ENCODE data around the gene ENTPD8.
"Not testable (repeated sequence)": the region's sequence is repeated elsewhere in the genome, so short reads cannot be mapped to it uniquely, and the experiment has no call there.

ENTPD8 gene

DNA sequence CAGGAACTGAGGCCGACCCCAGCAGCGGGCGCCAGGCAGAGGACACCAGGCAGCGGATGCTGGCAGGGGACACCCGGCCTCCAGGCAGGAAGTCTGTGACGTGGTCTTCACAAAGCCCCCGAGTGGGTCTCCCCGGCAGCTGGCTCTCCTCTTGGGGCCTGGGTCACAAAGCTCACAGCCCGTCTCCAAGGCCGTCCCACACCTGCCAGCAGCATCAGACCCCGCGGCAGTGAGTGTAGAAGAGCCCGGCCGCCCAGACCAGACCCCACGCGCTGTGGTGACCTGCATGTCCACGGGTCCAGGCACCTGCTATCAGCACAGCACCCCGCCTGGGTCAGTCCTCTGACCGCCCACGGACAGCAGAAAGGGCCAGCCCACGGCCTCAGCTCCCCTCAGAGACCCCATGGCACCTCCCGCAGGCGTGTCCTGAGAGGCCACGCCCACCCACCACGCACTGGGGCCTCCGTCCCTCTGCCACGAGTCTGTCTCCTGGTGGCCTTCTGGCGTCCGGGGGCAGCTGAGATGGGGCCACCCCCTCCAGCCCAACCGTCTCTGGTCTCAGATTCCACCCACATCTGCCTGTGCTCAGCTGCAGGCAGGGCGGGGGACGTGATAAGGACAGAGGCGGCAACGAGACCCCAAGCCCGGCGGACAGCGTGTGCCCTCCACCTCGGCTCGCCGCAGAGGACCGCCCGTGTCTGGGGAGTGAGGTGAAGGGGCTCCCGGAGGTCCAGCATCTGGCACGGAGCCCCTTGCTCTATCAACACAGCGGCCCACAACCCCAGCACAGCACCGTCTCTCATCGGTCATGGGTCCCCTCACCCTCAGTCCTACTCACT is 52.3 kb downstream of the ENTPD8 start:
- TF ChIP-seq TAF1 (IDR thresholded peaks at IDR 0.05; ENCODE audit: borderline replicate concordance, low read depth, low read length) (no peak), POLR2A (IDR thresholded peaks at IDR 0.05; ENCODE audit: low read depth, low read length) (no peak)
- DNase-seq (ENCODE audit: insufficient read length): no peak
- no peak for FAIRE-seq

DNA sequence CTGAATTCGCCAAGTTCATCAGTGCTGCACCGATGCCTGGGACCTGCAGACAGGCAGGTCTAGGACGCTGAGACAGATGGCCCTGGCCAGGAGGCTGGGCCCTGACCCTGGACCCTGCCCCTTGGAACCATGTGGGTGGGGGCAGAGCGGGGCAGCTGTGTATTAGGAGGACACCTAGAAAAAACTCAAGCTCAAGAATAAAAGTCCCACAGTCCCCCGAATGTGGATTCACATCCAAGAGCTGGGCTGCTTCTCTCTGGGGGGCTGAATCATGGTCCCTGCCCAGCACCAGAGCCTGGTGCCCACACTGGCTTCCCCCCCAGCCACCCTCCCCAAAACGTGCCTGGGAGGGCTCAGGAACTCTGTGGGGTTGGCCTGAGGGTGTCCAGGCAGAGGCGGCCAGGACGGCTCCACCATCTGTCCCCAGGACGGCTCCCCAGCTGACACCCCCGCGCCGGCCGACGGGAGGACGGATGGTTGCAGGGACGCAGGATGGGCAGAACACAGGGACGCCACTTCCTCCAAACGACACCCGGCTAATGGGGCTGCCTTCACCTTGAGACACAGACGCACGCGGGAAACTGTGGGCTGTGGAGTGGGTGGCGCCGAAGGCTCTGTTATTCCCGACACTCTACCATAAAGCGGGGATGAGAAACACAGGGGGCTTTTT is 53.1 kb downstream of the ENTPD8 start:
- TF ChIP-seq POLR2A (IDR thresholded peaks at IDR 0.05; ENCODE audit: low read depth, low read length) (no peak), TAF1 (IDR thresholded peaks at IDR 0.05; ENCODE audit: borderline replicate concordance, low read depth, low read length) (no peak), POLR2AphosphoS5 (IDR thresholded peaks at IDR 0.05; ENCODE audit: low read depth, low read length) (no peak)
- FAIRE-seq: no peak

GRCh38 chr9:137387114-137387890 is 53.9 kb downstream of the ENTPD8 start:
- no peak for TF ChIP-seq POLR2A (IDR thresholded peaks at IDR 0.05; ENCODE audit: low read depth, low read length)
- TF ChIP-seq POLR2AphosphoS5 (IDR thresholded peaks at IDR 0.05; ENCODE audit: low read depth, low read length): no peak
- TF ChIP-seq TAF1 (IDR thresholded peaks at IDR 0.05; ENCODE audit: borderline replicate concordance, low read depth, low read length): no peak
- FAIRE-seq (no peak), DNase-seq (ENCODE audit: insufficient read length) (no peak)

More for the DNA sequence above, 53.1 kb downstream of the ENTPD8 start:
- no peak for DNase-seq (ENCODE audit: insufficient read length)

- not testable (repeated sequence) for FAIRE-seq; DNase-seq (ENCODE audit: insufficient read length)
These were observed 54.5 kb downstream of the ENTPD8 start for GRCh38 chr9:137386507-137387113.

DNA sequence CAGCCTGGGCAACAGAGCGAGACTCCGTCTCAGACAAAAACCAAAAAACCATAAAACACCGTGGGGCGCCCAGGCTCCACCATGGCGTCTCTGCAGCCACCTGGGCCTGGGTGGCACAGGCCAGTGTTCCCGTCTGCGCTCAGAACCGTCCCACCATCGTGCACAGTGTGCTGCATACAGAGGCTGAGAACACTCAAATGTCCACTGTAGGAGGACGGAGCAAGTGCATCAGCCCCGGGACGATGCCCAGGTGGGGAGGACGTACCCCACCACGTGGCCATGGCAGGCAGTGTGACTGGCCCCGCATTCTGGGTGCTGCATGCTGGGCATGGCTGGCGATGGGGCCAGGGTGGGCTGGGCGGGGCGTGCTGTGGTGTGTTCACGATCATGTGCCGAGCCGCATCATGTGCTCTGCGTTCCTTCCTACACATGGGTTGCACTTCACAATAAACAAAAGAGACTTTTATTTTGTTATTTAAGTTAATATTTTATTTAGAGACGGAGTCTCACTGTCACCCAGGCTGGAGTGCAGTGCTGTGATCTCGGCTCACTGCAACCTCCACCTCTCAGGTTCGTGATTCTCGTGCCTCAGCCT is 56.0 kb downstream of the ENTPD8 start:
- no peak for TF ChIP-seq POLR2AphosphoS5 (IDR thresholded peaks at IDR 0.05; ENCODE audit: low read depth, low read length)
- TF ChIP-seq TAF1 (IDR thresholded peaks at IDR 0.05; ENCODE audit: borderline replicate concordance, low read depth, low read length): no peak
- TF ChIP-seq POLR2A (IDR thresholded peaks at IDR 0.05; ENCODE audit: low read depth, low read length): no peak
- no peak for DNase-seq (ENCODE audit: insufficient read length)

More for the DNA sequence above, 56.0 kb downstream of the ENTPD8 start:
- no peak for FAIRE-seq

Data from GM12892 (cell line).